Tibial nerve (tissue), 4 donors: Measurements from ENCODE around the gene SH3BP2. TPM values are rescaled to one million over a fixed set of nuclear protein-coding genes. Genes with fewer than 3 reads are reported as not detected.

ENCODE experiments used
- DNase-seq, 2 donors: peaks; one replicate each; pipeline ENCODE4 v3.0.0-alpha.2; 2019; ENCODE audit warnings: low spot score in 2 of 2
- H3K27ac ChIP-seq, 4 donors: fragments of 200-600 bp; sonication (generic) in 3 of 4; one replicate each; pipeline ENCODE4 v1.5.1; 2017 to 2019; ENCODE audit warnings: mild to moderate bottlenecking in 1 of 4
- H3K27me3 ChIP-seq, 2 donors: fragments of 200-600 bp; sonication (generic) in 1 of 2; one replicate each; pipeline versions ENCODE4 v1.5.1 to v1.6.0; 2017 to 2019
- H3K36me3 ChIP-seq, 3 donors: fragments of 200-600 bp; sonication (generic); one replicate each; pipeline ENCODE4 v1.5.1; 2018 to 2019
- H3K4me1 ChIP-seq, 4 donors: fragments of 200-600 bp; sonication (generic) in 3 of 4; one replicate each; pipeline ENCODE4 v1.5.1; 2017 to 2019
- H3K4me3 ChIP-seq, 4 donors: fragments of 200-600 bp; sonication (generic) in 3 of 4; one replicate each; pipeline ENCODE4 v1.5.1; 2017 to 2019; ENCODE audit warnings: mild to moderate bottlenecking in 1 of 4, moderate library complexity in 1 of 4
- H3K9me3 ChIP-seq, 4 donors: fragments of 200-600 bp; sonication (generic) in 3 of 4; one replicate each; pipeline ENCODE4 v1.5.1; 2017 to 2019
- EP300 ChIP-seq, 2 donors: sonication (generic); formaldehyde crosslinking; IDR thresholded peaks; one replicate each; pipeline ENCODE4 v1.6.1; 2017; ENCODE audit warnings: antibody characterized with exemption in 2 of 2, mild to moderate bottlenecking in 1 of 2
- POLR2A ChIP-seq, 2 donors: fragments of 450-650 bp; IDR thresholded peaks; one replicate each; pipeline ENCODE4 v1.6.1; 2017; ENCODE audit warnings: antibody characterized with exemption in 2 of 2, mild to moderate bottlenecking in 2 of 2, moderate library complexity in 2 of 2
- WGBS, 2 donors: methylation state at CpG; one replicate each; pipeline ENCODE4 v1.1.5; 2018; 5-methylcytosine and 5-hydroxymethylcytosine counted together
- total RNA-seq, 4 donors: library from RNA; depleted of rRNA; stranded (reverse); fragments of >200 nt; gene quantifications; one replicate each; pipeline ENCODE4 v1.1.0, GENCODE V29; 2016
- TF ChIP-seq, protein P1 (sequence below), 5 experiments: fragments of 200-600 bp in 3 of 5; fragments of 450-650 bp in 2 of 5; sonication (generic) in 3 of 5; IDR thresholded peaks; one replicate each; pipeline ENCODE4 v1.5.1; 2016 to 2019; ENCODE audit warnings: antibody characterized with exemption in 5 of 5, mild to moderate bottlenecking in 3 of 5, moderate library complexity in 2 of 5

SH3BP2 gene
- total RNA-seq, 4 donors from 2014 or later = 70.5 to 161 (median 77.8) TPM

DNA sequence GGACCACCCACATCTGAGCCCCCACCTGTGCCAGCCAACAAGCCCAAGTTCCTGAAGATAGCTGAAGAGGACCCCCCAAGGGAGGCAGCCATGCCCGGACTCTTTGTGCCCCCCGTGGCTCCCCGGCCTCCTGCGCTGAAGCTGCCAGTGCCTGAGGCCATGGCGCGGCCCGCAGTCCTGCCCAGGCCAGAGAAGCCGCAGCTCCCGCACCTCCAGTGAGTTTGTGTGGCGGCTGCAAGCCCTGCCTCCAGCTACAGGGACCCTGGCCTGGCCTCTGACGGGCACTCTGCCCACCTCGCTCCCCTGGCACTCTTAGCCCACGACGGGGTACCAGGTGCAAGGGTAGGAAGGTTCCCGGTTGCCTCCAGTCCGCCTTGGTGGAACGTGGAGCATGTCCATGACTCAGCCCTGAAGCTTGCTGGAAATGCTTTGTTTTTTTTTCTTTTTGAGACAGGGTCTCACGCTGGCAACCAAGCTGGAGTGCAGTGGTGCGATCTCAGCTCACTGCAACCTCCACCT, 37.1 kb downstream of the SH3BP2 start:
- peaks cover 0 to 98% (median 0%) of the 10 kb centered on the region in 3 donors for H3K36me3 ChIP-seq
- peak in 1 of 2 donors; percentile 6 for DNase-seq
- WGBS, 2 donors = 91 to 92% methylated on average over 18 to 19 of the region's 19 CpGs
- H3K27ac ChIP-seq = no peak overlapping the region
- no peak overlapping the region for H3K4me3 ChIP-seq
- H3K4me1 ChIP-seq = peaks cover 0 to 6% (median 3%) of the 10 kb centered on the region in 4 donors
- TF ChIP-seq POLR2A (IDR thresholded peaks at IDR 0.05) (no peak), EP300 (IDR thresholded peaks at IDR 0.05) (no peak)
- TF ChIP-seq, protein P1, sequence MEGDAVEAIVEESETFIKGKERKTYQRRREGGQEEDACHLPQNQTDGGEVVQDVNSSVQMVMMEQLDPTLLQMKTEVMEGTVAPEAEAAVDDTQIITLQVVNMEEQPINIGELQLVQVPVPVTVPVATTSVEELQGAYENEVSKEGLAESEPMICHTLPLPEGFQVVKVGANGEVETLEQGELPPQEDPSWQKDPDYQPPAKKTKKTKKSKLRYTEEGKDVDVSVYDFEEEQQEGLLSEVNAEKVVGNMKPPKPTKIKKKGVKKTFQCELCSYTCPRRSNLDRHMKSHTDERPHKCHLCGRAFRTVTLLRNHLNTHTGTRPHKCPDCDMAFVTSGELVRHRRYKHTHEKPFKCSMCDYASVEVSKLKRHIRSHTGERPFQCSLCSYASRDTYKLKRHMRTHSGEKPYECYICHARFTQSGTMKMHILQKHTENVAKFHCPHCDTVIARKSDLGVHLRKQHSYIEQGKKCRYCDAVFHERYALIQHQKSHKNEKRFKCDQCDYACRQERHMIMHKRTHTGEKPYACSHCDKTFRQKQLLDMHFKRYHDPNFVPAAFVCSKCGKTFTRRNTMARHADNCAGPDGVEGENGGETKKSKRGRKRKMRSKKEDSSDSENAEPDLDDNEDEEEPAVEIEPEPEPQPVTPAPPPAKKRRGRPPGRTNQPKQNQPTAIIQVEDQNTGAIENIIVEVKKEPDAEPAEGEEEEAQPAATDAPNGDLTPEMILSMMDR (IDR thresholded peaks at IDR 0.05) = no peak
- H3K27me3 ChIP-seq = no peaks in the 10 kb centered on the region
- H3K9me3 ChIP-seq = no peaks in the 10 kb centered on the region

DNA sequence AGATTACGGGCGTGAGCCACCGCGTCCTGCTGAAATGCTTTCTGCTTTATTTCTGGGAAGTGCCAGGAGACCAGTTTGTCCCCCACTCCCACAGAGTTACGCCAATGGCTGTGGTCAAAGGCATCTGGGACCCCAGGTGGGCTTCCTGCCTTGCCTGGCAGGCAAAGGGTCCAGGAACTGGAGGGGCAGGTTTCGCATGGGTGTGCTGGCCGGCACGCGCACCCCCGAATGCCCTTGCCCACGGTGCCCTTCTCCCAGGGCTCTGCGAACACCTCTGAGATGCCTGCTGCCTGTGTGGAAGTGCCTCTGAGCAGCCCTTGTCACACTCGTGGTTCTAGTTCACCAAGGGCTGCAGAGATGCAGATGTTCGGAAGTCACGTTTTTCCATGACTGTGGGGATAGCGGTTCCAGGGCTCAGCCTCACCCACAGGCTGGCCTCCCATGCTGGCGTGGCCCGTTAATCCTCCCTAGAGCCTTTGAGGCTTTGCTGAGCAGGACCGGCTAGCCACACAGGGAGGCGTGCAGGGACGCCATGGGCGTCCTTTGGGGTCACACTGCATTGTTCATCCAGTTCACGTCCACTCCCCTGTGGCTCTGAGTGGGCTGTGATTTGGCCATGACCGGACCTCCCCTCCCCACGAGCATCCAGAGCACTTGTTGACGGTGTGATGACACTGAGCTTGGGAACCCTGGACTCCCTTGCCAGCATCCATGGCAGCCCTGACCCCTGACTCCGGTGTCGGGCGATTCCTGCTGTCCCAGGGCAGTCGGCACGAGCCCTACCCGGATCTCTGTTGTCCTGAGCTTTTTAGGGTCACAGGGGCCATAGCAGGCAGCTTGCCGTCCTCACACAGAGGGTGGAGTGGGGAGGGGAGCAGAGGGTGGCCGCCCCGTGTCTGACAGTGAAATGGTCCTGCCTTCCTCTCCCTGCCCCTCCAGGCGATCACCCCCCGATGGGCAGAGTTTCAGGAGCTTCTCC, 38.0 kb downstream of the SH3BP2 start:
- peak in 1 of 2 donors; percentile 5 for DNase-seq
- Histone ChIP-seq H3K4me3 (no peak overlapping the region), H3K36me3 (peaks cover 0 to 98% (median 0%) of the 10 kb centered on the region in 3 donors), H3K9me3 (no peaks in the 10 kb centered on the region), H3K27me3 (no peaks in the 10 kb centered on the region), H3K4me1 (peaks cover 0 to 15% (median 7%) of the 10 kb centered on the region in 4 donors), H3K27ac (no peak overlapping the region)
- TF ChIP-seq POLR2A (IDR thresholded peaks at IDR 0.05) (no peak), EP300 (IDR thresholded peaks at IDR 0.05) (no peak)
- TF ChIP-seq, protein P1 (IDR thresholded peaks at IDR 0.05) = no peak
- 85 to 87% methylated on average over 31 to 37 of the region's 37 CpGs for WGBS, 2 donors

DNA sequence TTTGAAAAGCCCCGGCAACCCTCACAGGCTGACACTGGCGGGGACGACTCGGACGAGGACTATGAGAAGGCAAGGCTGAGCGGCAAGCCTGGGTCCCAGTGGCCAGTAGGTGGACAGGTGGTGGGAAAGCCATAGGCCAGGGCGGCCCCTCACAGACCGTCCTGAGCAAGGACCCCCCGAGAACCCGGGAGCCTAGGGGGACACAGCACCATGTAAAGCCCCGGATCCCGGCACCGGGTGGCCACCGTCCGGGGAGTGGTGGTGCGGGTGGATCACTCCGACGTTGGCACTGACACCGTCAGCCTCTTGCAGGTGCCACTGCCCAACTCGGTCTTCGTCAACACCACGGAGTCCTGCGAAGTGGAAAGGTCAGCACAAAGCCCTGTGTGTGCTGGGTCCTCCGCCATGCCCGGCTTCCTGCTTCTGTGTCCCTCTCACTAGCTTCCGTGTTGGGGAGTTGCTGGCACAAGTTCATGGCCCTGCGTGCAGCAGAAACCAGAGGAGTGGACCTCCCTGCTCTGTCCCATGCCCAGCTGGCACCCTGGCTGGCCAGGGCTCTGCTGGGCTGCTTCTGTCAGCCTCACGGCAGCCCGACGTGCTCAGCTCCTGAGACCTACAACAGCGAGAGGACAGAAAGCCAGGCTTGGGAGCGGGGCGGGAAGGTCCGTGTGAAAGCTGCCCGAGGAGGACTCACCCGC, 38.9 kb downstream of the SH3BP2 start:
- Histone ChIP-seq H3K9me3 (no peaks in the 10 kb centered on the region), H3K27me3 (no peaks in the 10 kb centered on the region), H3K27ac (no peak overlapping the region), H3K36me3 (peaks cover 0 to 97% (median 0%) of the 10 kb centered on the region in 3 donors), H3K4me3 (no peak overlapping the region), H3K4me1 (peaks cover 0 to 24% (median 14%) of the 10 kb centered on the region in 4 donors)
- WGBS, 2 donors = 91 to 92% methylated on average over 30 to 34 of the region's 36 CpGs
- peak in 1 of 2 donors; percentile 10 for DNase-seq
- TF ChIP-seq, protein P1 (IDR thresholded peaks at IDR 0.05) = no peak
- TF ChIP-seq EP300 (IDR thresholded peaks at IDR 0.05) (no peak), POLR2A (IDR thresholded peaks at IDR 0.05) (no peak)

DNA sequence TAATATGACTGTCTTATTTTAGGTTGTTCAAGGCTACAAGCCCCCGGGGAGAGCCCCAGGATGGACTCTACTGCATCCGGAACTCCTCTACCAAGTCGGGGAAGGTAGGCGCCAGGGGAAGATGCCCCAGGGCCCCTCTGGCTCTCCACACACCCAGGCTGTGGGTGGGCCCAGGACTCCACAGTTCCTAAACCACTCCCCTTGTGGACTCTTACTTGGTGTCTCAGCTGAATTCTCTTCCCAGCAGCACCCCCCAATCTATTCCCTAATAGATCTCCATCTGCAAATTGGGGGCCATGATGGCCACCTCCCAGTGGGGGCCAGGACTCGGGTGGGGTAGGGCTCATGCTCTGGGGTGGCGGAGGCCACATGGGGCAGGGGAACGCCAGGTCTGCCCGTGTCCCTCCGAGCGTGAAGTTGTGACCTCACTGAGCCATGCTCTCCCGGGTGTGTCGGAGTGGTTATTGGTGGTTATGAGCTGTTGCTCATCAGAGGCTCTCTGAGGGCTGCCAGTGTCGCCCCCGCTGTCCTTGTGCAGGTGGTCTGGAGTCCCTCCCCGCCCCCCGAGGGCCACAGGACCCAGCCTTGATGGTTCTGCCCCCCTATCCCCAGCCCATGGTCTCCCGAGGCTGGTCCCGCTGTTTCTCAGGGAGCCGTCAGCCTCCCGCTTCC, 39.6 kb downstream of the SH3BP2 start:
- H3K27ac ChIP-seq = no peak overlapping the region
- 89 to 97% methylated on average over 17 to 20 of the region's 20 CpGs for WGBS, 2 donors
- DNase-seq = peak in 1 of 2 donors; percentile 10
- peaks cover 0 to 91% (median 0%) of the 10 kb centered on the region in 3 donors for H3K36me3 ChIP-seq
- H3K4me3 ChIP-seq = no peak overlapping the region
- TF ChIP-seq POLR2A (IDR thresholded peaks at IDR 0.05) (no peak), EP300 (IDR thresholded peaks at IDR 0.05) (no peak)
- TF ChIP-seq, protein P1 (IDR thresholded peaks at IDR 0.05) = no peak
- no peaks in the 10 kb centered on the region for H3K27me3 ChIP-seq
- no peaks in the 10 kb centered on the region for H3K9me3 ChIP-seq
- H3K4me1 ChIP-seq = peaks cover 0 to 31% (median 21%) of the 10 kb centered on the region in 4 donors
